ENCODE measurements around the gene ODAD4. TPM values are rescaled to one million over a fixed set of nuclear protein-coding genes. Genes with fewer than 3 reads are reported as not detected.
"Not testable (repeated sequence)": the region's sequence is repeated elsewhere in the genome, so short reads cannot be mapped to it uniquely, and the experiment has no call there.

The ODAD4 gene
- total RNA-seq, 1 experiment from 2014 or later = 0.69 TPM

GRCh38 chr17:42005166-42005565, 74.7 kb downstream of the ODAD4 start:
- ChIA-PET CTCF (no interaction called here), POLR2A (no interaction called here)
- ATAC-seq = no peak
- H3K9me3 ChIP-seq (ENCODE audit: control insufficient read depth, insufficient read depth, low read depth, low read length) = no peaks in the 10 kb centered on the region
- H3K4me1 ChIP-seq (ENCODE audit: control insufficient read depth, insufficient read depth, low read length) = no peaks in the 10 kb centered on the region
- no peak overlapping the region for H3K27ac ChIP-seq (ENCODE audit: low read length)
- H3K4me3 ChIP-seq (ENCODE audit: low read depth in 2 of 2, low read length in 2 of 2) = no peak overlapping the region
- TSS peak; percentile 44 for BruUV-seq (replicated peaks)
- no peaks in the 10 kb centered on the region for H3K27me3 ChIP-seq (ENCODE audit: control insufficient read depth, insufficient read depth, low read length)
- in situ Hi-C loops (cut with HindIII; ENCODE audit: low pct_unique_long_range_greater_than_20kb, low sequenced_read_pairs) = no loop called here
- intact Hi-C loops (cut with micrococcal nuclease; ENCODE audit: unreplicated experiment) = no loop called here
- TF ChIP-seq, protein P1, sequence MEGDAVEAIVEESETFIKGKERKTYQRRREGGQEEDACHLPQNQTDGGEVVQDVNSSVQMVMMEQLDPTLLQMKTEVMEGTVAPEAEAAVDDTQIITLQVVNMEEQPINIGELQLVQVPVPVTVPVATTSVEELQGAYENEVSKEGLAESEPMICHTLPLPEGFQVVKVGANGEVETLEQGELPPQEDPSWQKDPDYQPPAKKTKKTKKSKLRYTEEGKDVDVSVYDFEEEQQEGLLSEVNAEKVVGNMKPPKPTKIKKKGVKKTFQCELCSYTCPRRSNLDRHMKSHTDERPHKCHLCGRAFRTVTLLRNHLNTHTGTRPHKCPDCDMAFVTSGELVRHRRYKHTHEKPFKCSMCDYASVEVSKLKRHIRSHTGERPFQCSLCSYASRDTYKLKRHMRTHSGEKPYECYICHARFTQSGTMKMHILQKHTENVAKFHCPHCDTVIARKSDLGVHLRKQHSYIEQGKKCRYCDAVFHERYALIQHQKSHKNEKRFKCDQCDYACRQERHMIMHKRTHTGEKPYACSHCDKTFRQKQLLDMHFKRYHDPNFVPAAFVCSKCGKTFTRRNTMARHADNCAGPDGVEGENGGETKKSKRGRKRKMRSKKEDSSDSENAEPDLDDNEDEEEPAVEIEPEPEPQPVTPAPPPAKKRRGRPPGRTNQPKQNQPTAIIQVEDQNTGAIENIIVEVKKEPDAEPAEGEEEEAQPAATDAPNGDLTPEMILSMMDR (IDR thresholded peaks at IDR 0.05) = no peak
- no peaks in the 10 kb centered on the region; the same call in 1 of the 2 replicates for H3K36me3 ChIP-seq (ENCODE audit: control insufficient read depth, insufficient read depth, low read length)
- no peak for DNase-seq (ENCODE audit: low read depth, low spot score)

DNA sequence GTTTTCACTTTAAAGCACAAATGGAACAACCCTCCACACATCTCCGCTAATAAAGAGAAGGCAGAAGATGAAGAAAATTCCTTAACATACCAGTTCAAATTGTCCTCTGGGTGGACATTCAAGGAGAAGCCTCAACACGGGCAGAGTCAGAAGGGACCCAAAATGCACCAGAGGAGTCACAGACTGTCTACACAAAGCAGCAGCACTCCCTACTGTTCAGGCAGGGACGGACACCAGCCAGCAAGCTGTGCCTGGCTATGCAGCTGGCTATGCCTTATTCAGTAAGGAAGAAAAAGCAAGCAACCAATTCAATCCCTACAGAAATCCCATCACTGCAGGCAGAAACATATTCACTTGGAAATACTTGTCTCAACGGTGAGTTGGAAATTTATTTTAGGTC, 78.8 kb downstream of the ODAD4 start:
- BruUV-seq (replicated peaks) = no TSS peak
- intact Hi-C loops (cut with micrococcal nuclease; ENCODE audit: unreplicated experiment) = no loop called here
- Histone ChIP-seq H3K27me3 (ENCODE audit: control insufficient read depth, insufficient read depth, low read length) (no peaks in the 10 kb centered on the region), H3K36me3 (ENCODE audit: control insufficient read depth, insufficient read depth, low read length) (no peaks in the 10 kb centered on the region), H3K9me3 (ENCODE audit: control insufficient read depth, insufficient read depth, low read depth, low read length) (no peaks in the 10 kb centered on the region), H3K4me3 (ENCODE audit: low read depth in 2 of 2, low read length in 2 of 2) (no peak overlapping the region), H3K27ac (ENCODE audit: low read length) (no peak overlapping the region), H3K4me1 (ENCODE audit: control insufficient read depth, insufficient read depth, low read length) (peaks cover 3% of the 10 kb centered on the region; the same call in 1 of the 2 replicates)
- ATAC-seq (no peak), DNase-seq (ENCODE audit: low read depth, low spot score) (no peak)
- in situ Hi-C loops (cut with HindIII; ENCODE audit: low pct_unique_long_range_greater_than_20kb, low sequenced_read_pairs) = no loop called here
- ChIA-PET POLR2A (no interaction called here), CTCF (no interaction called here)
- TF ChIP-seq, protein P2, sequence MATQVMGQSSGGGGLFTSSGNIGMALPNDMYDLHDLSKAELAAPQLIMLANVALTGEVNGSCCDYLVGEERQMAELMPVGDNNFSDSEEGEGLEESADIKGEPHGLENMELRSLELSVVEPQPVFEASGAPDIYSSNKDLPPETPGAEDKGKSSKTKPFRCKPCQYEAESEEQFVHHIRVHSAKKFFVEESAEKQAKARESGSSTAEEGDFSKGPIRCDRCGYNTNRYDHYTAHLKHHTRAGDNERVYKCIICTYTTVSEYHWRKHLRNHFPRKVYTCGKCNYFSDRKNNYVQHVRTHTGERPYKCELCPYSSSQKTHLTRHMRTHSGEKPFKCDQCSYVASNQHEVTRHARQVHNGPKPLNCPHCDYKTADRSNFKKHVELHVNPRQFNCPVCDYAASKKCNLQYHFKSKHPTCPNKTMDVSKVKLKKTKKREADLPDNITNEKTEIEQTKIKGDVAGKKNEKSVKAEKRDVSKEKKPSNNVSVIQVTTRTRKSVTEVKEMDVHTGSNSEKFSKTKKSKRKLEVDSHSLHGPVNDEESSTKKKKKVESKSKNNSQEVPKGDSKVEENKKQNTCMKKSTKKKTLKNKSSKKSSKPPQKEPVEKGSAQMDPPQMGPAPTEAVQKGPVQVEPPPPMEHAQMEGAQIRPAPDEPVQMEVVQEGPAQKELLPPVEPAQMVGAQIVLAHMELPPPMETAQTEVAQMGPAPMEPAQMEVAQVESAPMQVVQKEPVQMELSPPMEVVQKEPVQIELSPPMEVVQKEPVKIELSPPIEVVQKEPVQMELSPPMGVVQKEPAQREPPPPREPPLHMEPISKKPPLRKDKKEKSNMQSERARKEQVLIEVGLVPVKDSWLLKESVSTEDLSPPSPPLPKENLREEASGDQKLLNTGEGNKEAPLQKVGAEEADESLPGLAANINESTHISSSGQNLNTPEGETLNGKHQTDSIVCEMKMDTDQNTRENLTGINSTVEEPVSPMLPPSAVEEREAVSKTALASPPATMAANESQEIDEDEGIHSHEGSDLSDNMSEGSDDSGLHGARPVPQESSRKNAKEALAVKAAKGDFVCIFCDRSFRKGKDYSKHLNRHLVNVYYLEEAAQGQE (IDR thresholded peaks at IDR 0.05; ENCODE audit: insufficient read depth in 1 of 2, low read depth in 2 of 2, low read length in 1 of 2) = no peak
- TF ChIP-seq, protein P1 (IDR thresholded peaks at IDR 0.05) = no peak
- TF ChIP-seq POLR2AphosphoS5 (IDR thresholded peaks at IDR 0.05; ENCODE audit: low read depth, low read length) = no peak

- H3K36me3 ChIP-seq (ENCODE audit: control insufficient read depth, insufficient read depth, low read length); H3K9me3 ChIP-seq (ENCODE audit: control insufficient read depth, insufficient read depth, low read depth, low read length); ATAC-seq; H3K27ac ChIP-seq (ENCODE audit: low read length); POLR2A ChIA-PET; BruUV-seq (replicated peaks); H3K27me3 ChIP-seq (ENCODE audit: control insufficient read depth, insufficient read depth, low read length); in situ Hi-C loops (cut with HindIII; ENCODE audit: low pct_unique_long_range_greater_than_20kb, low sequenced_read_pairs); CTCF ChIA-PET; DNase-seq (ENCODE audit: low read depth, low spot score); H3K4me1 ChIP-seq (ENCODE audit: control insufficient read depth, insufficient read depth, low read length); H3K4me3 ChIP-seq (ENCODE audit: low read depth in 2 of 2, low read length in 2 of 2); intact Hi-C loops (cut with micrococcal nuclease; ENCODE audit: unreplicated experiment): not testable (repeated sequence)
Observed at GRCh38 chr17:42010266-42010680, 79.9 kb downstream of the ODAD4 start.

Data from Panc1 (cell line).